Subcutaneous adipose tissue (tissue), 4 donors: ENCODE measurements around the gene SKP1. TPM values are rescaled to one million over a fixed set of nuclear protein-coding genes. Genes with fewer than 3 reads are reported as not detected.

Source experiments
- total RNA-seq, 4 donors: library from RNA; depleted of rRNA; stranded (reverse); fragments of >200 nt; gene quantifications; one replicate each; pipeline ENCODE4 v1.1.0, GENCODE V29; 2016
- TF ChIP-seq, protein P1 (sequence below): fragments of 450-650 bp; IDR thresholded peaks from one replicate; pipeline ENCODE4 v1.5.1; 2016; ENCODE audit warnings: low read depth, mild to moderate bottlenecking, control low read depth, antibody characterized with exemption, moderate library complexity

Gene SKP1
- total RNA-seq, 4 donors from 2014 or later, result 132 to 336 (median 244) TPM

DNA sequence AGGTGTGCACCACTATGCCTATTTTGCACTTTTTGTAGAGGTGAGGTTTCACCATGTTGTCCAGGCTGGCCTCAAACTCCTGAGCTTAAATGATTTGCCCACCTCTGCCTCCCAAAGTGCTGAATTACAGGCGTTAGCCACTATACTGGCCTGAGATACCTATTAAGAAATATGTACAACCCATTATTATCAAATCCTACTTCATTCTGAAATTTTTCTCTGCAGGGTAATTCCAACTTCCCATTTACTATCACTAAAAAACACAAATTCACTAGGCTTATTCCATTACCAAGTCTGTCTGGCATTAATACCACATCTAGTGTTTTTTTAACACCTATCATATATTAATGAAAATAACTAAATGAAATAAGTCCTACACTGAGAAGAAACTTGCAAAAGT is 30.9 kb upstream of the SKP1 start:
- TF ChIP-seq, protein P1, sequence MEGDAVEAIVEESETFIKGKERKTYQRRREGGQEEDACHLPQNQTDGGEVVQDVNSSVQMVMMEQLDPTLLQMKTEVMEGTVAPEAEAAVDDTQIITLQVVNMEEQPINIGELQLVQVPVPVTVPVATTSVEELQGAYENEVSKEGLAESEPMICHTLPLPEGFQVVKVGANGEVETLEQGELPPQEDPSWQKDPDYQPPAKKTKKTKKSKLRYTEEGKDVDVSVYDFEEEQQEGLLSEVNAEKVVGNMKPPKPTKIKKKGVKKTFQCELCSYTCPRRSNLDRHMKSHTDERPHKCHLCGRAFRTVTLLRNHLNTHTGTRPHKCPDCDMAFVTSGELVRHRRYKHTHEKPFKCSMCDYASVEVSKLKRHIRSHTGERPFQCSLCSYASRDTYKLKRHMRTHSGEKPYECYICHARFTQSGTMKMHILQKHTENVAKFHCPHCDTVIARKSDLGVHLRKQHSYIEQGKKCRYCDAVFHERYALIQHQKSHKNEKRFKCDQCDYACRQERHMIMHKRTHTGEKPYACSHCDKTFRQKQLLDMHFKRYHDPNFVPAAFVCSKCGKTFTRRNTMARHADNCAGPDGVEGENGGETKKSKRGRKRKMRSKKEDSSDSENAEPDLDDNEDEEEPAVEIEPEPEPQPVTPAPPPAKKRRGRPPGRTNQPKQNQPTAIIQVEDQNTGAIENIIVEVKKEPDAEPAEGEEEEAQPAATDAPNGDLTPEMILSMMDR, result no peak

DNA sequence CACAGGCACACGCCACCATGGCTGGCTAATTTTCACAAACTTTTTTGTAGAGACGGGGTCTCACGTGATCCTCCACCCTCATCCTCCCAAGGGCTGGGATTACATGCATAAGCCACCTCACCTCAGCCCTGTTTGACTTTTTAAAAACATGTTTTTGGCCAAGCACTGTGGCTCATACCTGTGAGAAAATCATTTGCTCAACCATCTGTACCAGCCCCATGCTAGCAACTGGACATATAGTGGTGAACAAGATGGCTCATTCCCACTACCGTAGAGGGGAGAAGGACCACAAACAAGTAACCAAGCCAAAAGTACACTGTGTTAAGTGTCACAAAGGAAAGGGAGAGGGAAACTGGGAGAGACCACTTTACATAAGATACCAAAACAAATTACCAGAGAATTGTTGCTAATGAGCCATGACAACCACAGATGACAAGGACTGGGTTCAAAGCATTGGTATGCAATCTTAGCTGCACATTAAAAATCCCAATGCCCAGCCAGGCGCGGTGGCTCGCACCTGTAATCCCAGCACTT is 29.9 kb upstream of the SKP1 start:
- TF ChIP-seq, protein P1, result no peak

DNA sequence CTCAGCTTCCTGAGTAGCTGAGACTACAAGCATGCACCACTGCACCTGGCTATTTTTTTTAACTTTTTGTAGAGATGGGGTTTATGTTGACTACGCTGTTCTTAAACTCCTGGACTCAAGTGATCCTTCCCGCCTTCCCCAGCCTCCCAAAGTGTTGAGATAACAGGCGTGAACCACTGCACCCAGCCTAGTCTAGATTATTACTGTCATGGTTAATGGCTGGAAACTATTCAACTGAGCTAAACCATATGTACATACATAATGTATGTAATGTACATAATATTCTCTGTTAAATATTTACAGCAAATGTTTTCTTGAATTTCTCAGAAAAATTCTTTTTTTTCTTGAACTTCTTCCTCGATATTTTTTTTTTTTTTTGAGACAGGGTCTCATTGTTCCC is 27.8 kb upstream of the SKP1 start:
- TF ChIP-seq, protein P1, result no peak

DNA sequence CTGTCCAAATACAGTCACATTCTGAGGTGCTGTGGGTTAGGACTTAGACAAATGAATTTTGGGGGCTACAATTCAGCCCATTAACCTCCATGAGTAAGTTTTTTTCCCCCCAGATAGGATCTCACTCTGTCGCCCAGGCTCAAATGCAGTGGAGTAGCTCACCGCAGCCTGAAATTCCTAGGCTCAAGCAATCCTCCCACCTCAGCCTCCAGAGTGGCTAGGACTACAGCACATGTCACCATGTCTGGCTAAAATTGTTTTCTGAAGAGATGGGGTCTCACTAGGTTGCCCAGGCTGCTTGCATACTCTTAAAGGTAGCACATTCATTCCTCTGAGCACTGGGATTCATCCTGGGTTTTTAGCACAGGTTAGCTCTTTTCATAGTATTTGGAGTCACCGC is 26.9 kb upstream of the SKP1 start:
- TF ChIP-seq, protein P1, result no peak

DNA sequence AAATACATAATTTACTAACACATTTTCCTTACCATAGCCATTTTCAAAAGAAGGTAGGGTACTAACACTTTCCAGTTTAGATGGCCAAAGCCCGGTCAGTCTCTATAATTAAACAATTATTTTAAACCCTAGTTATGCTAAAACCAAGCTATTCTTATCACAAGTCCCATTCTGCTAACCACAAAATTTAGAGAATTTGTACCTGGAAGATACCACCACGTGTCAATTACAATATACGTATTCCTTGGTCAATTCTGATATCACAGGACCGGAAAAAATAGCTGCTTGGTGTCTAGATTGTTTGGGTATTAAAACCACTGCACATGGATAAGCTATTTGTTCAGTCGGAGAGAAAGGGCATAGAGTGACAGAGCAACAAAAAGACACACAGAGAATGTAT is 18.9 kb upstream of the SKP1 start:
- TF ChIP-seq, protein P1, result no peak

DNA sequence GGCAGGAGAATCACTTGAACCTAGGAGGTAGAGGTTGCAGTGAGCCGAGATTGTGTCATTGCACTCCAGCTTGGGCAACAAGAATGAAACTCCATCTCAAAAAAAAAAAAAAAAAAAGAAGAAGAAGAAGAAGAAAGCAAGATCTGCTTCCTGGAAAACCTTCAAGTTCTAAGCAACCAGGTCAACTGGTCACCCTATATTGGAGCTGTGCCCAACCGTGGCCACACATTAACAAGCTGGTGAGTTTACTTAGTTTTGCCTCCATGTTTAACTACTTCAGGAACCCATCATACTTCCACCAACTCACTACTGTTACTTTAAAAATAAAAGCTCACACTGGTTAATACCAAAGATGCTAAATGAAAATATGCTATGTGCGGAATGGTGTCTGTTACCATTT is 12.3 kb upstream of the SKP1 start:
- TF ChIP-seq, protein P1, result no peak

DNA sequence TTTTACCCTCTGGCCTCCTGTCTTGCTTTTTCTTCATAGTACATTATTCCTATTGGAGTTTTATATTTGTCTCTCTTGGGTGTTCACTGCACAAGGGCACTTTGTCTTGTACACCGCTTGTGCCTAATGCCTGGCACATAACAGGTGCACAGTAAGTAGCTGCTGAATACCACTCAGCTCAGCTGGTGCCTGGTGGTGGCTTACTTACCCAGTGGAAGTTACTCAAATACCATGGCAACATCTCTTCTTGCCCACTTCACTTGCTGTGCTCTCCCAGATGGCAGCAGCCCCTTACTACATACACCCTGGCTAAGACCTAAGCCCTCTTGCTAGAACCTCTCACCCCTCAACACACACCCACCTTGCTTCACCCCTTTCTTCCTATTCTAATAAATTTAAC is 11.3 kb upstream of the SKP1 start:
- TF ChIP-seq, protein P1, result no peak
